Uterus (tissue), 4 donors: ENCODE data around the gene ARMH4. TPM values are rescaled to one million over a fixed set of nuclear protein-coding genes. Genes with fewer than 3 reads are reported as not detected.

Source experiments
- DNase-seq, 2 donors: peaks; one replicate each; pipeline ENCODE4 v3.0.0-alpha.2; 2019 to 2020
- H3K27ac ChIP-seq, 2 donors: fragments of 200-600 bp; sonication (generic); 1 replicate in 1 of 2; 2 replicates in 1 of 2; pipeline ENCODE4 v1.5.1; 2016 to 2018
- H3K27me3 ChIP-seq, 2 donors: fragments of 200-600 bp; sonication (generic); one replicate each; pipeline ENCODE4 v1.5.1; 2018 to 2019; ENCODE audit warnings: control low read depth in 1 of 2
- H3K36me3 ChIP-seq, 2 donors: fragments of 200-600 bp; sonication (generic); one replicate each; pipeline ENCODE4 v1.5.1; 2019; ENCODE audit warnings: control low read depth in 1 of 2
- H3K4me1 ChIP-seq, 2 donors: fragments of 200-600 bp; sonication (generic); one replicate each; pipeline ENCODE4 v1.5.1; 2018 to 2019; ENCODE audit warnings: control low read depth in 1 of 2
- H3K4me3 ChIP-seq, 2 donors: fragments of 200-600 bp; sonication (generic); 1 replicate in 1 of 2; 2 replicates in 1 of 2; pipeline ENCODE4 v1.5.1; 2018 to 2019; ENCODE audit warnings: mild to moderate bottlenecking in 1 of 2
- H3K9me3 ChIP-seq, 2 donors: fragments of 200-600 bp; sonication (generic); one replicate each; pipeline ENCODE4 v1.5.1; 2019; ENCODE audit warnings: control low read depth in 1 of 2
- POLR2A ChIP-seq, 2 donors: fragments of 450-650 bp; IDR thresholded peaks; one replicate each; pipeline ENCODE4 v1.6.1; 2016; ENCODE audit warnings: antibody characterized with exemption in 2 of 2, mild to moderate bottlenecking in 1 of 2, moderate library complexity in 1 of 2
- intact Hi-C: fragments of 100-400 bp; cut with DNase I; formaldehyde crosslinking; loops from one replicate; pipeline ENCODE4 v1.15.1; 2023; ENCODE audit warnings: low total_unique reads
- total RNA-seq, 4 donors: library from RNA; depleted of rRNA in 3 of 4; stranded (reverse); fragments of >200 nt in 3 of 4; gene quantifications; one replicate each; pipeline versions ENCODE4 v1.1.0 to v1.2.4, GENCODE V29; 2014 to 2023
- TF ChIP-seq, protein P1 (sequence below), 4 experiments: fragments of 200-600 bp in 2 of 4; fragments of 450-650 bp in 2 of 4; sonication (generic) in 2 of 4; IDR thresholded peaks; one replicate each; pipeline ENCODE4 v1.5.1; 2016 to 2019; ENCODE audit warnings: antibody characterized with exemption in 4 of 4, mild to moderate bottlenecking in 2 of 4, moderate library complexity in 1 of 4
- donor health status: DM: yes; HTN: yes; CAD: no.

The ARMH4 gene
- total RNA-seq, 4 donors from 2014 or later = 8.2 to 49.9 (median 11.2) TPM

DNA sequence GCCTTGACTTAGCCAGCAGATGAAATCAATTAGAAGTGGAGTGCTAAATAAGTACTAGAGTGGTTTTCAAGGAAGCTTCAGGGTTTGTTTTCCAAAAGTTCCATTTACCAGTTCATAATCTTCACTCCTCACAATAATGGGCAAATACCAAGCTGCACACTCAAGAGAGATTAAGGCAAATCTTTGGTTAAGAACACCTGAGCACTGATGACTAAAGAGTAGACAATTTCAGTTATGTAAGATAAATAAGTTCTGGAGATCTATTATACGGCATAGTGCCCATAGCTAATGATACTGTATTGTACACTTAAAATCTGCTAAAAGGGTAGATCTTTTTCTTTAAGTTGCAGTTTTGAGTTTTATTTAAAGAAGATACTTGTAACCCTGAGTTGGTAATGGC lies 125.0 kb downstream of the ARMH4 start:
- no peaks in the 10 kb centered on the region for H3K9me3 ChIP-seq
- TF ChIP-seq, protein P1, sequence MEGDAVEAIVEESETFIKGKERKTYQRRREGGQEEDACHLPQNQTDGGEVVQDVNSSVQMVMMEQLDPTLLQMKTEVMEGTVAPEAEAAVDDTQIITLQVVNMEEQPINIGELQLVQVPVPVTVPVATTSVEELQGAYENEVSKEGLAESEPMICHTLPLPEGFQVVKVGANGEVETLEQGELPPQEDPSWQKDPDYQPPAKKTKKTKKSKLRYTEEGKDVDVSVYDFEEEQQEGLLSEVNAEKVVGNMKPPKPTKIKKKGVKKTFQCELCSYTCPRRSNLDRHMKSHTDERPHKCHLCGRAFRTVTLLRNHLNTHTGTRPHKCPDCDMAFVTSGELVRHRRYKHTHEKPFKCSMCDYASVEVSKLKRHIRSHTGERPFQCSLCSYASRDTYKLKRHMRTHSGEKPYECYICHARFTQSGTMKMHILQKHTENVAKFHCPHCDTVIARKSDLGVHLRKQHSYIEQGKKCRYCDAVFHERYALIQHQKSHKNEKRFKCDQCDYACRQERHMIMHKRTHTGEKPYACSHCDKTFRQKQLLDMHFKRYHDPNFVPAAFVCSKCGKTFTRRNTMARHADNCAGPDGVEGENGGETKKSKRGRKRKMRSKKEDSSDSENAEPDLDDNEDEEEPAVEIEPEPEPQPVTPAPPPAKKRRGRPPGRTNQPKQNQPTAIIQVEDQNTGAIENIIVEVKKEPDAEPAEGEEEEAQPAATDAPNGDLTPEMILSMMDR (IDR thresholded peaks at IDR 0.05) = no peak
- H3K4me3 ChIP-seq = no peak overlapping the region
- DNase-seq = no peak
- no peaks in the 10 kb centered on the region for H3K4me1 ChIP-seq
- no peaks in the 10 kb centered on the region for H3K27me3 ChIP-seq
- intact Hi-C loops = no loop called here
- no peaks in the 10 kb centered on the region for H3K36me3 ChIP-seq
- no peak overlapping the region for H3K27ac ChIP-seq

DNA sequence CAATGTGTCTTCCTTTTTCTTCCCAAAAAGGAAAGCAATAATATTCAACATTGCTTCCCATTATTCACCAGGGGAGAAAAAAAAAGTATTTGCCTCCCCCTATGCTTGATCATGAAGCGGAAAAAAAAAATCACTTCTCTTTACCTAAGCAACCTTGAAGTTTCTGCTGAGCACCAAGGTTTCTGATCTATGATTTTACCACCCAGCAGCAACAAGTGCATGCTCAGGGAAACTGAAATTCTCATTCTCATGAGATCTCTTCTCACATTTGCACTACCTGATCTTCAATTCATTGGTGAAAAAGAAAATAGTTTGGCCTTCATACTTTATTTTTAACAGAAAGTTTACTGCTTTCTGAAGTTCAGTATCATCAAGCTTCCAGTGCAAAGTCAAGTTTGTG lies 125.8 kb downstream of the ARMH4 start:
- H3K27ac ChIP-seq = no peak overlapping the region
- H3K4me3 ChIP-seq = no peak overlapping the region
- H3K27me3 ChIP-seq = no peaks in the 10 kb centered on the region
- H3K4me1 ChIP-seq = no peaks in the 10 kb centered on the region
- H3K36me3 ChIP-seq = no peaks in the 10 kb centered on the region
- TF ChIP-seq, protein P1 (IDR thresholded peaks at IDR 0.05) = no peak
- no peak for TF ChIP-seq POLR2A (IDR thresholded peaks at IDR 0.05)
- DNase-seq = no peak
- H3K9me3 ChIP-seq = no peaks in the 10 kb centered on the region
- intact Hi-C loops = no loop called here

DNA sequence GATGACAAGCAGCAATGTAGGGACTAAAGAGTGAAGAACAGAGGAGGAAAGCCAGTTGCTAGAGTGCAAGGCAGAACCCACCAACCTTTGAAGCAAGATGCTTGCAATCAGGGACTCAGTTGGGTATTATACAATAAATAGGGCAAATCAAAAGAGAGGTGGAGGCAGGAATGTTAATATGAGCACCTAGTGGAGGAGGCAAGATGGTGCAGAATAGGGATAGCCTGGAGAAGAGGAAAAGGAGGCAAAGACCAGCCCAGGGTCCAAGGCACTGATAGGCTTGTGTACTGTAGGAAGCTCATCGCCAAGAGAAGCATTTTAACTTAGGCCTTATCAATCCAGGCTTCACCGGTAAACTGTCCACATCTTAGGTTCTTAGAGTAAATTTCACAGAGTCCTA lies 137.2 kb downstream of the ARMH4 start:
- H3K27ac ChIP-seq = no peak overlapping the region
- no peaks in the 10 kb centered on the region for H3K9me3 ChIP-seq
- no peaks in the 10 kb centered on the region for H3K36me3 ChIP-seq
- DNase-seq = no peak
- TF ChIP-seq, protein P1 (IDR thresholded peaks at IDR 0.05) = no peak
- no peak for TF ChIP-seq POLR2A (IDR thresholded peaks at IDR 0.05)
- H3K27me3 ChIP-seq = no peaks in the 10 kb centered on the region
- H3K4me3 ChIP-seq = no peak overlapping the region
- intact Hi-C loops = no loop called here
- no peaks in the 10 kb centered on the region for H3K4me1 ChIP-seq

DNA sequence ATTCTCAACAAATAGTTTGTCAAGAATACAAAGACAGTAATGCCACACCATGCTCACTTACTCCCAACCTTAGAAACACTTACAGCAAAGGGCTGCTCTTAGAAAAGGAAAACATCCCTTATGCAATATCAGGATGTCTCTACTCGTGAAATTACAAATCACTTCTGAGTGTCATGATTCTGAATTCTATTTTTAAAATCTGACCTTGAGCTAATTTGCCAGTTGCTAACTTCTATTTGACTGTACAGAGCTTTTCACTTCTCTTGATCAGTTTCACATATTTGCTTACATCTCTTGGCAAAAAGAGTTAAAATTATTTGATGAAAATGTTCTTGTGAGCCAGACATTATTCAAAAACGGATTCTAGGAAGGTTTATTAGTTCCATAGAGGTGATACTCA lies 149.4 kb downstream of the ARMH4 start:
- H3K27me3 ChIP-seq = no peaks in the 10 kb centered on the region
- TF ChIP-seq, protein P1 (IDR thresholded peaks at IDR 0.05) = no peak
- TF ChIP-seq POLR2A (IDR thresholded peaks at IDR 0.05) = no peak
- no peak for DNase-seq
- H3K9me3 ChIP-seq = no peaks in the 10 kb centered on the region
- H3K4me3 ChIP-seq = no peak overlapping the region
- H3K27ac ChIP-seq = no peak overlapping the region
- intact Hi-C loops = no loop called here
- H3K4me1 ChIP-seq = no peaks in the 10 kb centered on the region
- H3K36me3 ChIP-seq = no peaks in the 10 kb centered on the region

DNA sequence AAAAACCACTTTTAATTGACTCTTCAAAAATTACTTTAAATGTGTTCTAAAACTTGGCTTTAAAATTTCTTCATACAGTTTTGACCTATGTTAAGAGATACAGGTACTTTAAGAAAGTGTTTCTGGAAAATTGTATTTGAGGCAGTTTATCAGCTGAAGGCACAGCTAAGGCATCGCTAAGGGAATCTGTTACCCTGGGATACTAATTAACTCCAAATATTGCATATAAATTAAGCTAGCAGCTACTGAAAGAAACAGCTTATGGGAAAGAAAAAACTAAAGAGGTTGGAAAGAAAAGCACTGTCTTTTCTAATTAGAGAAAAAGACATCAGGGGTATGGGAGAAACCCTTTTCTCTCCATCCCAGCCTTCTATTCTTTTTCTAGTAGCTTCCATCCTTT lies 152.0 kb downstream of the ARMH4 start:
- intact Hi-C loops = no loop called here
- H3K4me3 ChIP-seq = no peak overlapping the region
- TF ChIP-seq, protein P1 (IDR thresholded peaks at IDR 0.05) = no peak
- TF ChIP-seq POLR2A (IDR thresholded peaks at IDR 0.05) = no peak

More for the DNA sequence above, 152.0 kb downstream of the ARMH4 start:
- Histone ChIP-seq H3K27me3 (no peaks in the 10 kb centered on the region), H3K27ac (no peak overlapping the region), H3K4me1 (no peaks in the 10 kb centered on the region), H3K9me3 (no peaks in the 10 kb centered on the region), H3K36me3 (no peaks in the 10 kb centered on the region)
- DNase-seq = no peak
